Kidney (tissue), 14 donors: Measurements from ENCODE around the gene ABL2. TPM values are rescaled to one million over a fixed set of nuclear protein-coding genes. Genes with fewer than 3 reads are reported as not detected.
"Not testable (repeated sequence)": the region's sequence is repeated elsewhere in the genome, so short reads cannot be mapped to it uniquely, and the experiment has no call there.

ENCODE experiments used
- DNase-seq, 5 donors: peaks; one replicate each; pipeline ENCODE4 v3.0.0-alpha.2; 2013 to 2020
- FAIRE-seq: peaks from 2 replicates; lab custom pipeline; 2012; peaks lifted over from hg19 to GRCh38; lab: Jason Lieb, UNC
- H3K27ac ChIP-seq, 2 donors: one replicate each; pipeline ENCODE4 v1.7.0; 2013; ENCODE audit warnings: low read depth in 2 of 2, low read length in 2 of 2, inconsistent platforms in 1 of 2
- H3K27me3 ChIP-seq: one replicate; pipeline ENCODE4 v1.7.1; 2013; ENCODE audit warnings: low read length, inconsistent platforms; ENCODE audit not compliant: control insufficient read depth, insufficient read depth
- H3K36me3 ChIP-seq, 3 donors: one replicate each; pipeline versions ENCODE4 v1.7.0 to v1.7.1; 2013; ENCODE audit warnings: low read length in 3 of 3, control low read depth in 1 of 3, inconsistent platforms in 1 of 3; ENCODE audit not compliant: insufficient read depth in 3 of 3, control insufficient read depth in 2 of 3
- H3K4me1 ChIP-seq, 3 donors: one replicate each; pipeline versions ENCODE4 v1.7.0 to v1.7.1; 2013; ENCODE audit warnings: low read length in 3 of 3, inconsistent platforms in 1 of 3, low read depth in 1 of 3; ENCODE audit not compliant: control insufficient read depth in 2 of 3, insufficient read depth in 2 of 3
- H3K4me3 ChIP-seq, 3 donors: one replicate each; pipeline versions ENCODE4 v1.7.0 to v1.8.1; 2013; ENCODE audit warnings: low read length in 3 of 3, control low read depth in 1 of 3, inconsistent platforms in 1 of 3
- H3K9ac ChIP-seq, 3 donors: one replicate each; pipeline versions ENCODE4 v1.7.0 to v1.7.1; 2013; ENCODE audit warnings: low read length in 3 of 3, control low read depth in 1 of 3, inconsistent platforms in 1 of 3
- H3K9me3 ChIP-seq, 3 donors: one replicate each; pipeline versions ENCODE4 v1.7.0 to v1.7.1; 2013; ENCODE audit warnings: low read length in 3 of 3, control low read depth in 1 of 3, inconsistent platforms in 1 of 3; ENCODE audit not compliant: control insufficient read depth in 2 of 3, insufficient read depth in 1 of 3
- CTCF ChIP-seq: IDR thresholded peaks from 3 replicates; pipeline ENCODE4 v1.5.1; 2012; ENCODE audit warnings: mild to moderate bottlenecking, moderate library complexity, borderline replicate concordance; ENCODE audit not compliant: insufficient read depth; ENCODE audit errors: extremely low read depth
- intact Hi-C: fragments of 100-400 bp; cut with DNase I; formaldehyde crosslinking; loops from one replicate; pipeline ENCODE4 v1.11.1; 2022
- polyA plus RNA-seq: library from polyadenylated mRNA; stranded (reverse); fragments of 350-450 nt; fragmentation: Illumina TruSeq; extraction: RNeasy Lipid Tissue Mini Kit (QIAGEN cat#74804); gene quantifications from one replicate; pipeline ENCODE4 v1.2.3, GENCODE V29; 2014; ENCODE audit warnings: low read depth, low replicate concordance; ENCODE audit not compliant: insufficient read depth
- total RNA-seq: library from RNA; stranded (reverse); fragmentation: NEBNext Ultra II Directional; extraction: Animal tissue kit (Norgen Biotek cat#: 25700); gene quantifications from one replicate; pipeline ENCODE4 v1.2.1, GENCODE V29; 2021
- donor health status: control.
- donor health status: control.
- donor health status: control.
- donor health status: control.
- donor health status: control.
- donor health status: DM: yes; HTN: yes; CAD: no.
- donor health status: Normal renal cell carcinoma (clear cell type).

ABL2 gene
- total and polyA plus RNA-seq, 2 donors from 2014 or later, result 1.6 to 29.6 TPM

- no peak for FAIRE-seq
- H3K4me3 ChIP-seq, result no peak overlapping the region
- H3K27me3 ChIP-seq, result no peaks in the 10 kb centered on the region
- no peaks in the 10 kb centered on the region for H3K9me3 ChIP-seq
- no peak overlapping the region for H3K27ac ChIP-seq
- no peak overlapping the region for H3K9ac ChIP-seq
- no peak for DNase-seq
- intact Hi-C loops, result no loop called here
- peaks cover 0 to 5% (median 0%) of the 10 kb centered on the region in 3 donors for H3K36me3 ChIP-seq
- no peaks in the 10 kb centered on the region for H3K4me1 ChIP-seq
- no peak for TF ChIP-seq CTCF
Measured at GRCh38 chr1:179217943-179218507, 11.5 kb downstream of the ABL2 start.

DNA sequence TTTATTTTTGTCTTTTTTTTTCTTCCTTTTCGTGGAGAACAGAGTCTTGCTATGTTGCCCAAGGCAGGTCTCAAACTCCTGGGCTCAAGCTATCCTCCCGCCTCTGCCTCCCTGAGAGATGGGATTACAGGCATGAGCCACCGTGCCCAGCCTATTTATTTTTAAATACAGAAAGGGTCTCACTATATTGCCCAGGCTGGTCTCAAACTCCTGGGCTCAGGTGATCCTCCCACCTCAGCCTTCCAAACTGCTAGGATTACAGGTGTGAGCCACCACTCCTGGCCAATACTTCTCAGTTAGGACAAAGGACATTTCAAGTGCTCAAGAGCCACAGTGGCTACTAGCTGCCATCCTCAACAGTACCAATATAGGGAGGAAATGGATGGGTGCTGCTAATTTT is 16.2 kb downstream of the ABL2 start:
- intact Hi-C loops, H3K9me3 ChIP-seq, H3K27ac ChIP-seq, H3K36me3 ChIP-seq, H3K4me1 ChIP-seq, FAIRE-seq, H3K9ac ChIP-seq, DNase-seq, H3K4me3 ChIP-seq, H3K27me3 ChIP-seq: not testable (repeated sequence)

DNA sequence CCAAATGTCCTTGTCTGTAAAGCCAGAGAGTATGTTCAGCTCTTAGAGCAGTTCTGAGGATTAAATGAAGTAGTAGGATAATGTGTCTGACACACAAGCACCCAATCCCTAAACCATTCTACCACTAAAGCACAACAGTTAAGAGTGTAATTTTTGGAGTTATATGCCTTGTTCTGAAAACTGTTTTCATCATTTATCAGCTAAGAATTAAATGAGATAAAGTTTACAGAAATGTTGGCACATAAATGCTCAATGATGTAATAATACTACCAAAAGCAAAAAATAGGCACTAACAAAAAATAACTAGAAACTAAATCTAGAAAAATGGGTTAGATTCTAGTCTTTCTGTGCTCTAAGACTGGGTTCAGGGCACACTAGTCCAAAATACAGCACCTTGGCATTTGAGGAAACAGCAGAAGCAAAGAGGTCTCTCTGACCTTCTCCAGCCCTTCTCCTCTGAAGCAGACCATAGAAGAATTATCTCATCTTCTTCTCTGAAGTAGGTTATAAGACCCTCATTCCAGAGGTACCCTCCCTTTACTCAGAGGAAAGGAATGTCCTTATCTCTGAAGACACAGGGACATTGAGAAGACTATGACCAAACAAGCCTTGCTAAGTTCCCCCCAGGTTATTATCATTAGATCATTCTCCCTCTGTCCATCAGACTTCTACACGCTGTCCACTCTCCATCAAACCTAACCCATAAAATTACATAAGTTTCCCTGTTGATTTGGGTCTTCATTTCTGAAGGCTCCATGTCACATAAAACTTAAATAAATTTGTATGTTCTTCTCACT is 20.6 kb downstream of the ABL2 start:
- DNase-seq, result no peak
- Histone ChIP-seq H3K36me3 (no peaks in the 10 kb centered on the region), H3K9ac (no peak overlapping the region), H3K4me1 (no peaks in the 10 kb centered on the region), H3K27me3 (no peaks in the 10 kb centered on the region), H3K9me3 (no peaks in the 10 kb centered on the region), H3K4me3 (no peak overlapping the region), H3K27ac (no peak overlapping the region)
- no peak for FAIRE-seq
- no peak for TF ChIP-seq CTCF
- intact Hi-C loops, result no loop called here

DNA sequence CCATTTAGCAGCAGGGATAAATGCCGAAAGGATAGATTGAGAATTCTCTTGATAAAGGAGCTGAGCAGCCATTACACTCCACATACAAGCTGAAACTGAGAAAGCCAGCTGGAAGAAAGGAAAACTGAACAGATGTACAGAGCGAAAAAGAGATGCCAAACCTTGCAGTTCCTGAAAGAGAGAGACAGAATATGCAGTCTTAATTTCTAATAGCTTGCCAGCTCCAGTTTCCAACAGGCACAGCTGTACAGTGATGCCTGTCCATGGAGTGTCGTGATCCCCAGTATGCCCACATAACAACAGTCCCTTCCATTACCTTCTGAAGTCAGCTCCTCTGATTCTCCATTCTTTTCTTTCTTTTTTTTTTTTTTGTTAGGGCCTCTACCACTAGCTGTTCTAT is 22.7 kb downstream of the ABL2 start:
- H3K27me3 ChIP-seq, result no peaks in the 10 kb centered on the region
- no peak for TF ChIP-seq CTCF
- no peaks in the 10 kb centered on the region for H3K9me3 ChIP-seq
- H3K27ac ChIP-seq, result no peak overlapping the region
- intact Hi-C loops, result no loop called here
- FAIRE-seq (no peak), DNase-seq (no peak)
- H3K4me1 ChIP-seq, result no peaks in the 10 kb centered on the region
- H3K36me3 ChIP-seq, result no peaks in the 10 kb centered on the region
- no peak overlapping the region for H3K9ac ChIP-seq
- H3K4me3 ChIP-seq, result no peak overlapping the region
